Stimulated activated CD4-positive, alpha-beta T cell treated with anti-CD3 and anti-CD28 coated beads, Interleukin-15, amount 100 ng/mL, for 48 hours (primary cell): ENCODE data around the gene RAD51B.

Experiments used
- DNase-seq, 2 donors: peaks; one replicate each; pipeline ENCODE4 v3.0.0-alpha.2; 2020; ENCODE audit warnings: low read depth in 2 of 2

Gene RAD51B

DNA sequence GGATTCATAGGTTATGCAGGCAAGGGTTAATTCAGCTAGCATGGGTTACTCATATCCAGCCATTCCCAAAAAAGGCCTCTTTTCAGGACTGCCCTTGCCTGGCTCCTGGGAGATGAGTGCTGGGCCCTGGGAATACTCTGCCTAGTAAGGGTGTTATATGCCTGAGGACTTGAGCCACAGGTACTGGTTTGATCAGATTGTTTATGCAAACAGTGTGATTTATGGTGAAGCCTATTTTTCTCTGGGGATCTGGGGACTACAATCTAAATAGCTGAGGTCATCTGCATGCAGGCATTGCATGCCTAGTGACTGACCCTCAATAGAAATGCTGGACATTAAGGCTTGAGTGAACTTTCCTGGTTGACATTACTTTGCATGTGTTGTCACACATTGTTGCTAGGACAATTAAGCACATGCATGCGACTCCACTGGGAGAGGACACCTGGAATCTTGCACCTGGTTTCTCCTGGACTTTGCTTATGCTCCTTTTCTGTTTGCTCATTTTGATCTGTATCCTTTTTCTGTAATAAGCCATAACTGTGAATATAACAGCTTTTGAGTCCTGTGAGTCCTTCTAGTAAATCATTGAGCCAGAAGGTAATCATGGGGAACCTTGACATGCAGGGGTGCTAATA is 73.0 kb downstream of the RAD51B start:
- no peak for DNase-seq

DNA sequence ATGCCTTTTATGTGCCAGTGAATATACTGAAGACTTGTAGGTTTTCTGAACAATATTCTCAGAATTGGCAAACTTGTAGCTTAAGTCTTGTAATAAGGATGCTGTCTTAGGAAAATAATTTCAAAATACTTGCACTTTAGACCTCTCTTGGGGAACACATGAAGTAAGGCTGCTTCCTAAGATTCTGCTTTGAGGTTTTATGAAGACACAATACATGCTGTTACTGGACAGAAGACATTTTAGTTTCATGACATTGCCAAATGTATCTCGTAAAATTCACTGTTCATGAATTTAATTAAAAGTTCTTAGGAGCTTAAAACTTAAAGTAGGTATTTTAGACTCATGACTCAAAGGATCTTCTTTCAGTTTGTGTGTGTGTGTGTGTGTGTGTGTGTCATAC is 80.7 kb downstream of the RAD51B start:
- no peak for DNase-seq

DNA sequence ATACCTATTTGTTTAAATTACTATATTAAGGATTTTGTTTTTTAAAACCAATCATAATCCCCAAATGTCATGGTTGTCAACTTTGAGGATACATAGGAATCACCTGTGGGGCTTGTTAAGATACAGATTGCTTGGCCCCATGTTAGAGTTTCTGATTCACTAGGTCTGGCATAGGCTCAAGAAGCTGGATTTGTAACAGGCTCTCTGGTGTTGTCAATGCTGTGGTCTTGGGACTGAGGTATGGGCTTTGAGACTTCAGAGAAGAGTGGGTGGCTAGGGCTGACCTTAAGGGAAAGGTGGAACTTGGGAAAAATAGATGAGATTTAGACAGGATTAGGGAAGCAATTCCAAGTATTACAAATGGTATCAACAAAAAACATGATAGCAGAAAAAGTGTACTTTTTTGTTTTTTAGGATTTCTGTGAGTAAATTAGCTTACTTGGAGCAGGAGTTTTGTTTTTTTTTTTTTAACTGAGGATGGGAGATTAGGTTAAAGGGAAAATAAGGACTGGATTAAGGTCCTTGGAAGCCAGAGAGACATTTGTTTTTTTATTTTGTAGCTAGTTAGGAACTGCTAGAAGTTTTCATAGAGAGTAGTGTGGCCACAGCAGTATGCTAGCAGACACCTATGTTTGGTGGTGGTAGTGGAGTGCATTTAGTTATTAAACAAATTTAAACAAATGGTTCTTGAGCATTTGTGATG is 88.6 kb downstream of the RAD51B start:
- no peak for DNase-seq

DNA sequence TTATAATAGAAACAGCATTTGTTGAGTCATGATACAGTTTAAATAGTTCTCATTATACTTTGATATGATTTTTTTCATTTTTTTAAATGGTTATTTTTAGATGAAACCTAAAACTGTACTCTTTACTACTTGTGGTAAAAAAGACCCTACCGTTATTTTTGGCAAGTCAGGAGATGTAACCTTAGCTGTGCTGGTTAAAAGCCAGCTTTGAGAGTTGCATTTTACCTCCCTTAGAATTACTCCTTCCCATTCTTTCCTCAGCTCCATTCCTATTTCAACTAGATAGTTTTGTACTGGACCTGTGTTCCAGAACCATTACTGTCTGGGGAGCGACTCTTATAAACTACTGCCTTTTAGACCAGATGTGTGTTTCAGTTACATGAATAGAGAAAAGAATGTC is 92.0 kb downstream of the RAD51B start:
- DNase-seq: no peak

DNA sequence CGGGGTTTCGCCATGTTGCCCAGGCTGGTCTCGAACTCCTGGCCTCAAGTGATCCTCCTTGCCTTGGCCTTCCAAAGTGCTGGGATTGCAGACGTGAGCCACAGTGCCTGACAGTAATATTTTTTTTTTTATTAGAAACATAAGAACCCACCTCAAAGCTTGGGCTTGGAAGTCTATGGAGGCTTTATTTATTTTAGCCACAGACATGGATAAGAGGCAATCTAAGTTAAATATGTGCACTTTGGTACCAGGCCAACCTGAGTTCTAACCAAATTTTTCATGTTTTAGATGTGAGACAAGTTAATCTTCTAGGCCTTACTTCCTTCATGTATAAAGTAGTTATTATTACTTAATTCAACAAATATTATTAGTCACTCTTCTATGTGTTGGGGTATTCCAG is 96.9 kb downstream of the RAD51B start:
- DNase-seq: no peak

DNA sequence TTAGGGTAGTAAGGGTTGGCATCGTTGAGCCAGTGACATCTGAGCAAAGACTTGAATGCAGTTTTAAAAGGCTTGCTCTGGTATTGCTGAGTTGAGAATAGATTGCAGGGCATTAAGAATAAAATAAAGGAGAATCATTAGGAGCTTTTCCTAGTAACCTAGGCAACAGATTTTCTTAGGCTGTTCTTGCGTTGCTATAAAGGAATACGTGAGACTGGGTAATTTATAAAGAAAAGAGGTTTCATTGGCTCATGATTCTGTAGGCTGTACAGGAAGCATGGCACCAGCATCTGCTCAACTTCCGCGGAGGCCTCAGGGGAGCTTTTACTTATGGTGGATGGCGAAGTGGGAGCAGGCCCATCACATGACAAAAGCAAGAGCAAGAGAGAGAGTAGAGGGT is 97.4 kb downstream of the RAD51B start:
- DNase-seq: no peak

DNA sequence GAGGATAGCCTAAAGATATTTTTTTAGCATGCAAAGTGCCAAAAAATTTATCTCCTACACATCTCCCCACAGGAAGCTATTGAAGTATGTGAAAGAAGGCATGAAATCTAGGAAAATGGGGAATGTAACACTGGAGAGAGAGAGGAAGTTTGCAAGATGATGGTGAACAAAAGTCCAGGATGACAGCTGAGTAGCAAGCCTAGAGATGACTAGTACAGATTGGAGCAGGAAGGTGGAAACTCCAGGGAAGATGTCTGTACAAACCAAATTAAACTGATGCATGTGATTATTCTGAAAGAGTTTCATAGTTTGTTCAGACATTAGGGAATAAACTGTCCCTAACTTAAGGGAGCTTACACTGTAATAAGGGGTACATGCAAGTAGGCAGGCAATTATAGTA is 99.3 kb downstream of the RAD51B start:
- no peak for DNase-seq

DNA sequence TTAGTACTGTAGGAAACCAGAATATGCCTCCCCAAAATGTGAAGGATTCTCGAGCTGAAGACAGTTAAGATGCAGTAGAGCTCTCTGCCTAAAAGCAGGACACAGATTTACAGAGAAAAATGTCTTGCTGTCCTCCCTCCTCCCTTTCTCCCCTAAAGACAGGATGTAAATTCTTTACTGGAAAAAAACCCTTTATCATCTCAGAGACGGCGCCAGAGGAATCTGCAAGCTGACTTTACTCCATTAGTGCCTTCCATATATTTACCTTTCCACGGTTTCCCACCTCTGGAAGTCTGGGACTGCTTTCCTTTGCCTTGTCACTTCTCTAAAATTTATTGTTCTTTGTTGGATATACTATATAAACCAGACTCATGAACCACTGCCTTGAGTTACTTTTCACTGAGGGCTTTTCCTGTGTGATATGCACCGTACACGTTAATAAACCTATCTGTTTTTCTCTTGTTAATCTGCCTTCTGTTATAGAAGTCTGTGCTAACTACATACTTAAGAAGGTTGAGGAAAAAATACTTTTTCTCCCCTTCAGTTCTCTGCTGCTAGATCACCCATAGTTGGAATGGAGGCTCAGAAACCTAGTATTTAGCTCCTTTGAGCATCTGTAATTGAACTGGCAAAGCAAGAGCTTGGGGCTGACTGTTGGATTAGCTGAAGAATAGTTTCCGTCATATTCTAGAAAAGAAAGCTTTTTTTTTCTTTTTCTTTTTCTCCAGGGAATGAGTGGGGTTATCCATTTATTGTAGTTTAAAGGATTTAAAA is 99.9 kb downstream of the RAD51B start:
- DNase-seq: no peak

DNA sequence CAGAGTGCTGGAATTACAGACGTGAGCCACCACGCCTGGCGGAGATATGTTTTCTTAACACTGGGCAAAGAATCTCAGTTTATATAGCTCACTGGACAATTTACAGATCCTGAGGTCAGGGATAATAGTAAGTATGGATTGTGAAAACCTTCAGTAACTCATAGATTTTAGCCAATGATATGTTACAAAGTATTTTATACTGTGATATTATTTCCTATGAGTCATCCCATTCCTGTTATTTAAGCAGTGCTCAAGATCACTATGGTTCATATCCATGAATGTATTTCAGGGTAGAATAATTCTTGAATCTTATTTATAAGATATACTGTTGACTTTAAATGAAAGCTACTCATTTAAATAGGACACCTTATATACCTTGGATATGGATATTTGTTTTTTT is 107.2 kb downstream of the RAD51B start:
- no peak for DNase-seq

DNA sequence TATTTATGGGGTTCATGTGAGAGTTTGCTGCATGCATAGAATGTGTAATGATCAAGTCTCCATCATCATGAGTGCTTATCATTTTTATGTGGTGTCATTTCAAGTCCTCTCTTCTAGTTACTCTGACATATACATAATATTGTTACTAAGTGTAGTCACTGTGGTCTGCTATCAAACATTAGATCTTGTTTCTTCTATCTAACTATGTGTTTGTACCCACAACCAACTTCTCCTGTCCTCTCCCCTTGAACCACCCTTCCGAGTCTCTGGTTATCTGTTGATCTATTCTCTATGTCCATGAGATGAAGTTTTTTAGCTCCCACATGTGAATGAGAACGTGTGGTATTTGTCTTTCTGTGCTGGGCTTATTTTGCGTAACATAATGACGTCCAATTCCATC is 107.7 kb downstream of the RAD51B start:
- DNase-seq: no peak

DNA sequence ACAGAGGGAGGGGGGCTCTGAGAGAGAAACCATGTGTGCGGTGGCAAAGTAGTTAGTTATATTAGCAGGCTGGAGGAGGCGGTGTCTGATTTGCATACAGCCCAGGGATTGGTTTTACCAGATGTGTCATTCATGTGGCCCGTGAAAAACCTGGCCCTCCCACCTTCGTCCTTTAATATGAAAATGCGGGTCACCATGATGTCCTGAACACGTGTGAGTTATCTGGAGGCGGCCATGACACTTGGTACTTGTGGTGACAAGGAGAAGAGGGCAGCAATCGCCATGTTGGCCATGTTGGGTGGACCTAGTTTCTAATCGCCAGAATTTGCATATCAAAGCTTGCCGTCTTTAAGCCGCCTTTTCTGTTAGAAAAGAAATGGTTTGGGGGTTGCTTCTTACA is 108.8 kb downstream of the RAD51B start:
- no peak for DNase-seq

DNA sequence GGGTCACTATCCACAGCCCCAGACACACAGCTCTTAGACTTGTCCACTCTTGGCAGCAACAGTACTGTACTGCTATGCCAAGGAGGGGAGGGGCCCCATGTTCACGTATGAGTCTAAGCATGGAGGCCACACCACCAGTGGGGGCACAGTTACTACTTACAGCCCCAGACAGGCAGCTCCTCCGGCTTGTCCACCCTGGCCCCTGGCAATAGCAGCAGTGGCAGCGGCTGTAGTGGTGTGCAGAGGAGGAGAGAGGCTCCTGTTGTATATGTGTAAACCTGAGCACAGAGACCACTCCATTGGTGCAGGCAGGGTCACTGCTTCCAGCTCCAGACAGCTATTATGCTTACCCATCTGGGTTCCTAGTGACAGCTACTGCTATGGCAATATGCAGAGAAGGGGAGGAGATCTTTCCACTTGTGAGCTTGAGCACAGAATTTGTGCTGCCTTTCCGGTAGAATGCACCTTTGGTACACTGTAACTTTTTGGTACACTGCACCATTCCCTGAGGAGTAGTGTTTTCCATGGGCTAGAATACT is 113.2 kb downstream of the RAD51B start:
- no peak for DNase-seq

DNA sequence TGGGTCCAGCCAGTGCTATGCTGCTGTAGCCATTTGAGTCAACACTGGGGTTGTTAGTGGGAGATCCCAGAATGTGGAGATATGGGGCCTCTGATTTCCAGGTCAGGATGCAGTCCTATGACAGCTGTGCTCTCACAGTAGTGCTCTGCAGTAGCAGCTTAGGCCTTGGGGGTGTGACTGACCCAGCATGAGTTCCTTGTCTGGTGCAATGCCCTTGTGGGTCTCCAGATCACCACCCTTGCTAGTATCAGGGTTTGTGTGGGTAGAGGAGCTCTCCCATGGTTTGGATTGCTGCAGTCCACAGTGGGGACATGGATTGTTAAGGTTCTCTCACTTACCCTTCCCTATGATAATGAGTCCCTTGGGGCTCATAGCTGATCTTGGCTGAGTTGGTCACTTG is 113.7 kb downstream of the RAD51B start:
- DNase-seq: no peak

DNA sequence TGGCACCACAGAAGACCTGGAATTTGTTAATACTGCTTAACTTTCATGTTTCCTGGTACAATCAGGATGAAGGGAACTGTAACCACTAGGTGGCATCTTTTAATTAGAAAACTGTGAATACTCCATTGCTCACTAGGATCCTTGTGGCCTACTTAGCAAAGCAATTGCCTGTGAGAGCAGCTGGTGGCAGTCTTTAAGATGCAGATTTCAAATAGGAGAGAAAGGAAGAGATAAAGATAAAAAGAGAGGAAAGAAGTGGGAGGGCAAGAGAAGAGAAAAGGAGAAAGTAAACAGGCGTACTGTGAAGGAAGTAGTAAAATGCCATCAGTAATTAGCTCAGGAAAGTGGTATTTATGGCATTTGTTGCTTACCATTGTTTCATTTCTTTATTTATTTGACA is 114.5 kb downstream of the RAD51B start:
- no peak for DNase-seq

DNA sequence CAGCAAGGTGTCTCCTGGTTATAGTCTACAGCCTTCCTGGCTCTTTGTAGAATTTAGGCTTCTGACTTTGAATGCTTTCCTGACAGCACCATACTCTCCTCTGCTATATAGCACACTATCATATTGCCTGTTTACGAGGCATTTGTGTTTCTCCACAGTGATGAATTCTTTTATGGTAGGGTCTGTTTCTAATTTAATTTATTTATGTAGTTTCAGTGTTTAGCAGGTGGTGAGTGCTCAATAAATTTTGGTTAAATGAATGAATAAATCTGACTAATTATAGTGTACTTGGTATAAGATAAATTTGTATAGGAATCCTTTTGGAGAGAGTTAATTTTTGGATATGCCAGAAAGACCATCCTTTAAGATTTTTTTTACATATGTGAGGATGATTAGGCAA is 115.3 kb downstream of the RAD51B start:
- no peak for DNase-seq

DNA sequence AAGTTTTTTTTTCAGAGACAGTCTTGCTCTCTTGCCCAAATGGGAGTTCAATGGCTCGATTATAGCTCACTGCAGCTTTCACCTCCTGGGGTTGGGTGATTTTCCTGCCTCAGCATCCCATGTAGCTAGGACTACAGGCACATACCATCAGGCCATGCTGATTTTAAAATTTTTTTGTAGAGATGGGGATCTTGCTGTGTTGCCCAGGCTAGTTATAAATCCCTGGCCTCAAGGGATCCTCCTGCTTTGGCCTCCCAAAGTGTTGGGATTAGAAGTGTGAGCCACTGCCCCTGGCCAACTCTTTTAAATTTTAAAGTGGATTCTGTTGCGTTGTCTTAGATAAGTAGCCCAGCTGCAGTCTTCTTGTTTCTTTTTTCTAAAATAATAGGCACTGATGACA is 115.8 kb downstream of the RAD51B start:
- DNase-seq: no peak

DNA sequence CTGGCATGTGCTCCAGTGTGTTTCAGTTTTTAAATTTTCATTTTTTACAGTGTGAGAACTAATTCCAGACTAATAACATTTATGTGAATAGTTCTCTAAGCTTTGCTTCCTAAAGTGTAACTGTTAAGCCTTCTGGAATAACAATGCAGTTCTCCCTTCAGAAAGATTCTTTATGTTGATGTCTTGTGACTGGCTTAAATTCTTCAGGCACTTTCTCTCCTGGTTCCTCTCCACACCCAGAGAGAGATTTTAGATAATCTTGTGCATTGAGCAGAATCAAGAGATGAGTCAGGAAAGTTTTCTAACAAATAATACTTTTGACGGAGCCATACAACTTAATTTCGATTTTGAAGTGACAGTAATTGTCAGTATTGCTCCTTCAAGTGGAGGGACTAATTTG is 118.5 kb downstream of the RAD51B start:
- no peak for DNase-seq

DNA sequence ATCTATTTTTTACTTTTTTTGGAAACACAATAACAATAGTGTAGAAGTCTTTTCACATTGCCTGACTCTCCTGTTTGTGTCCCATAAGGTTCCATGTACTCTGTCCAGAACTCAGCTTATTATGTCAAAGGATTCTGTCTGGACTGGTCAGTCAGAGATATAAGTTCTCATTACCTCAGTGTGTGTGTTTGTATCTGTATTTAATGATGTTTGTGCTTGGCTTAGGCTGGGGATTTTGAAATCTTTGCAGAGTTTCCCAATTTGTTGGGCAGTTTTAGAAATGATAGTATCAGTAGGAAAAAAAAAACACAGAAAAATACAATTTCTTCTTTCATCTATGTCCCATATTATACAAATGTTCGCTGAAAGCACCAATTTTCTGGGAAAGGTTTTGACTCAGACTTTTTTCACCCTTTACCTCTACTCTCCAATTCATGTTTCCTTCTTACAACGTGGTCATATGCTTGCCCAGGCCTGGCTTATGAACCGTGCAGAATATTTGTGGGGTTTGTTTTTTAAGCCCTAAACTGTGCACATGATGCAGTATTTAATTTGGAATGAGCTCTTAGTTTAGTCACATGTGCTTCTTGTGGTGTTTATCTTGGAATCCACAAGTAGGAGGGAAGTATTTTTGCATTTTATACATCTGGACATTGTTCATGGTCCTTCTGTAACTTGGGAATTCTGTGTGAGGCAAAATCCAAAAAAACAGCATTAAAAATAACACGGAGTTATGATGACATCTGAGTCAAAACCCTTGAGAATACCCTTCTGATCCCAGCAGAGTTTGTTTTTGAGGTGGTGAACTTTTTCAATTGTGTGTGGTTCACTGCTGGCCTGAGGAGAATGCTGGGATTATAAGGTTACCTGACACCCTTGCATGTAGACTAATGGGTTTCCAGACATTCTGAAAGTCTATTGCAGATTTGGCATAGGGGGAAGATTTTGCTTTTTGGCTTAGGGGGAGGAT is 121.2 kb downstream of the RAD51B start:
- DNase-seq: no peak

DNA sequence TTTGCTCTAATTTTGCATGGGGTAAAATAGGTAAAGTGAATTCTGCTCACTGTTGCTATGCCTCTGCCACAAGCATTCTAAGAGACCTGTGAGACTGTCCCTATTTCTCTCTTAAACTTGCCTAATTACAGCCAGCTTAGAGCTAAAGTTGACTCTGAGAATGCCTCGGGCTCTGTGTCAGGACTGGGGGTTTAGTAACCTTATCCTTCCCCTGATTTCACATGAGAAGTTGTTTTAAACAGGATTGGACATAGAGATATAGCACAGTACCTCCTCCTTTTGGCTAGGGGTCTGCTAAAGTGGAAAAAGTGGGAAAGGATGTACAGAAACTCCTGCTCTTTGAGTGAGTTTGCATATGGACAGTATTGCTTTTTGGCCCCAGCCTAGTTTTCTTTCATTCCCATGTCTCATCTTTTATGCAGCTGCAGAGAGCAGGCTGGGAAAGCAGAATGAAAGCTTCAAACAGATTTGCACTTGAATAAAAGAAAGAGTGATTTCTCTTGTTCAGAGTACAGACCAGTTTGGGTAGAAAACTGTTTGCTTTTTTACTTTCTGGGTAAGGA is 122.0 kb downstream of the RAD51B start:
- no peak for DNase-seq

DNA sequence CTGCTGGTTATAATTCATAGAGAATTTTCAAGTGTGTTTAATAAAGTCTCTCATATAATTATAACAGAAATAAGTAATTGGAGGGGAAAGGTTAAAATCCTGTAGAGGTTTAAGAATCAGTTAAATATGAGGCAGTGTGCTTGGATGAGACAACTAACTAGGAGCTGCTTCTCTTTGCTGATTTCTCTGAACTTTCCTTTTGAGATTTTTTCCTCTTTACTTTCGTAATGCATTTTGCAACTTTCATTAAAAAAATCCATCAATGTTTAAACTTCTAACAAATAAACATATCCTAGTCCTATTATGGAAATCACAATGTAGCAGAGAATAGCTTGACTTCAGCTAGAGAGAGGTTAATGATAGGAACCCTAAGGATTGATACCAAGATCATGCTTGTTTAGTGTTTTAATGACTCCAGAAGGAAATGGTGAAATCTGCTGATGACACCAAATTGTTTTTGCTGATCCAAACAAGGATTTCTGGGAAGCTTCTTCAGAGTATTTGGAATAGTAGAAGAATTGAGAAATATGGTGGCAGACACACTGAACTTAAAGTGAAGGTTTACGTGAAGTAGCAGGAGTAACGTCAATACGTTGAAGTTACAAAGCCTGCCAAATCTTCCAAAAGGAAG is 122.6 kb downstream of the RAD51B start:
- DNase-seq: no peak

DNA sequence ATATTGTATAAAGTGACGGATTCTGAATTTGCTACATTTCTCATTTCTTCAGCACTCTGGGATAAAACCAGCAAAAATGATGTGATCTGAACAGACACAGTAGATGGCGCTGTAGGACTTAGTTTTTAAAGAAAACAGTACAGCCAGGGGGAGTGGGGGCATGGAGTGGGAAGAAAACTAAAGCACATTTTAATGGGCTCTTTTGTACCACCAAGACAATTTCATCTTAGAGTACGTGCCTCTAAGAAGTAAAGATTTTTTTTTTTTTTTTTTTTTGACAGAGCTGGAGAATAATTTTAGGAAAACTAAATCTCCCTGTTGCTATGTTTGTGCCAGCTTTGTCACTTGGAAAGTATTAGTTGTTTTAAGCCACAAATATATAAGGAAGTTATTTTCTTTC is 124.4 kb downstream of the RAD51B start:
- DNase-seq: peak in 1 of 2 donors; percentile 36
